Left ventricle myocardium inferior (tissue), 1 donor: ENCODE measurements around the gene ATOH1. TPM values are rescaled to one million over a fixed set of nuclear protein-coding genes. Genes with fewer than 3 reads are reported as not detected.

ENCODE experiments used
- DNase-seq: peaks from one replicate; pipeline ENCODE4 v3.0.0-alpha.2; 2020
- H3K27ac ChIP-seq: fragments of 200-600 bp; replicated peaks from 2 replicates; pipeline ENCODE4 v1.8.0; 2021
- H3K27me3 ChIP-seq: fragments of 200-600 bp; 2 replicates; pipeline ENCODE4 v1.8.0; 2021; ENCODE audit warnings: low read depth
- H3K36me3 ChIP-seq: fragments of 200-600 bp; 2 replicates; pipeline ENCODE4 v1.8.0; 2021
- H3K4me1 ChIP-seq: fragments of 200-600 bp; 2 replicates; pipeline ENCODE4 v1.8.0; 2021
- H3K4me3 ChIP-seq: fragments of 200-600 bp; 2 replicates; pipeline ENCODE4 v1.8.0; 2021; ENCODE audit warnings: mild to moderate bottlenecking, moderate library complexity
- H3K9me3 ChIP-seq: fragments of 200-600 bp; replicated peaks from 2 replicates; pipeline ENCODE4 v1.8.0; 2021
- intact Hi-C: fragments of 100-400 bp; cut with micrococcal nuclease; formaldehyde crosslinking; loops from one replicate; pipeline ENCODE4 v1.11.0; 2022
- total RNA-seq: library from RNA; stranded (reverse); fragmentation: NEBNext Ultra II Directional; extraction: Animal tissue kit (Norgen Biotek cat#: 25700); gene quantifications from one replicate; pipeline ENCODE4 v1.2.1, GENCODE V29; 2021
- TF ChIP-seq, protein P1 (sequence below): fragments of 200-600 bp; IDR thresholded peaks from 2 replicates; pipeline ENCODE4 v1.8.0; 2021; ENCODE audit warnings: antibody characterized with exemption, mild to moderate bottlenecking, borderline replicate concordance
- donor health status: DM: no; HTN: yes; CAD: no; lungs with severe emphysema.

ATOH1 gene
- total RNA-seq, 1 donor from 2014 or later: not detected

DNA sequence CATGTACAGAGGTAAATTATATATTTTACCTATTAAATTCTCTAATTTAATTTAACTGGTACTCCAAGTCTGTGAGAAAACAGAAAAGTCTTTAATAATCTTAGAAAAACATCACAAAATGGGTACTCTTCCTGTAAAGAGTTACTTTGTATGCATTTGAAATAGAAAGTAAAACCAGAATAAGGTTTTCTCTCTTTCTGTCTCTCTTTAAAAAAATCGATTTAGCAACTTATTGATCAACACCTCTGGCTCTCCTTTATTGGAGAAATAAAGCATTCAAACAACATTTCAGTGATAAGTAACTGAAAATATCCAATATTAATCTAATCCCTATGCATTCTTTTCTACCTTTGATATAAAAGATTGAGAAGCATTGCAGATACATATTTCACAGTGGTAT lies 27.4 kb downstream of the ATOH1 start:
- no peaks in the 10 kb centered on the region for H3K36me3 ChIP-seq
- H3K4me3 ChIP-seq: no peak overlapping the region
- no peak overlapping the region for H3K27ac ChIP-seq
- TF ChIP-seq, protein P1, sequence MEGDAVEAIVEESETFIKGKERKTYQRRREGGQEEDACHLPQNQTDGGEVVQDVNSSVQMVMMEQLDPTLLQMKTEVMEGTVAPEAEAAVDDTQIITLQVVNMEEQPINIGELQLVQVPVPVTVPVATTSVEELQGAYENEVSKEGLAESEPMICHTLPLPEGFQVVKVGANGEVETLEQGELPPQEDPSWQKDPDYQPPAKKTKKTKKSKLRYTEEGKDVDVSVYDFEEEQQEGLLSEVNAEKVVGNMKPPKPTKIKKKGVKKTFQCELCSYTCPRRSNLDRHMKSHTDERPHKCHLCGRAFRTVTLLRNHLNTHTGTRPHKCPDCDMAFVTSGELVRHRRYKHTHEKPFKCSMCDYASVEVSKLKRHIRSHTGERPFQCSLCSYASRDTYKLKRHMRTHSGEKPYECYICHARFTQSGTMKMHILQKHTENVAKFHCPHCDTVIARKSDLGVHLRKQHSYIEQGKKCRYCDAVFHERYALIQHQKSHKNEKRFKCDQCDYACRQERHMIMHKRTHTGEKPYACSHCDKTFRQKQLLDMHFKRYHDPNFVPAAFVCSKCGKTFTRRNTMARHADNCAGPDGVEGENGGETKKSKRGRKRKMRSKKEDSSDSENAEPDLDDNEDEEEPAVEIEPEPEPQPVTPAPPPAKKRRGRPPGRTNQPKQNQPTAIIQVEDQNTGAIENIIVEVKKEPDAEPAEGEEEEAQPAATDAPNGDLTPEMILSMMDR: no peak
- intact Hi-C loops: no loop called here
- no peaks in the 10 kb centered on the region for H3K4me1 ChIP-seq
- no peaks in the 10 kb centered on the region for H3K9me3 ChIP-seq
- DNase-seq: no peak
- no peaks in the 10 kb centered on the region for H3K27me3 ChIP-seq

DNA sequence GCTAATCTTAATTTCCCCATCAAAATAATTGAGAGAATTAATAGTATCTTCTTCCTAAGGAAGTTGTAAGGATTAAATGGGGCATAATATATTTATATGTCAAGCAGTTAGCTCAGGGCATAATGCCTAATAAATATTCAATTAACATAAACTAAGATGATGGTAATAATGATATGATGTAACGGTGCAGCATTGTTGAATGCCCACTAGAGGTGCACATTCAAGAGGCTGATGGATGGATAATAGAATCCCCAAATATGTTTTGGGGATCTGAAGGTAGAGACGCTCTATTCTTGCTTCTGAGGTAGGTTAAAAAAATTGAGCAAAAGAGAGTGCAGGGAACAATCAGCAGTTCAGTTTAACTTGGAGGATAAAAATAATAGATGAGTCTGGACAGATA lies 37.1 kb downstream of the ATOH1 start:
- intact Hi-C loops: no loop called here
- TF ChIP-seq, protein P1: no peak
- Histone ChIP-seq H3K27ac (no peak overlapping the region), H3K4me1 (no peaks in the 10 kb centered on the region), H3K9me3 (peaks cover 23% of the 10 kb centered on the region), H3K36me3 (no peaks in the 10 kb centered on the region), H3K27me3 (no peaks in the 10 kb centered on the region), H3K4me3 (no peak overlapping the region)
- DNase-seq: no peak

DNA sequence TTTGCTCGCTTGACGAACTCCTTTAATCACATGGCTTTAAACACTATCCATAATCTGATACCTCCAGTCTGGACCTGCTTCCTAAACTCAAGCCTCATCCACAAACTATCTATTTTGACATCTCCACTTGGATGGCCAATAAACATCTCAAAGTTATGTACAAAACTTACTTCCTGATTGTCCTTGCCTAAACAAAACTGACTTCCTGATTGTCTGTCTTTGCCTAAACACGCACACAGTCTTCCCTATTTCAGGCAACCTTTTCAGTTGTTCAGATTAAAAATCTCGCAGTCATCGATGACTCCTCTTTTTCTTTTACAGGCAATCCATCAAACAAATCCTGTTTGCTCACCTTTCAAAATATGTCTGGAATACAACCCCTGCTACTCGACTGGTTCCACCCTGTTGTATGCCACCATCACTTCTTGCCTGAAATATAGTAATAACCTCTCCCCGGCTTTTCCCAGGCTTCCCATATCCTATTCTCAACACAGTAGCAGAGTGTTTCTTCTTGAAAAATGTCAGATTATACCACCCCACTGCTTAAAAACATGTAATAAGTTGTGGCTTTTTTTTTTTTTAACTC lies 39.0 kb downstream of the ATOH1 start:
- DNase-seq: no peak
- H3K27ac ChIP-seq: no peak overlapping the region
- no peaks in the 10 kb centered on the region for H3K4me1 ChIP-seq
- peaks cover 15% of the 10 kb centered on the region for H3K9me3 ChIP-seq
- no peak overlapping the region for H3K4me3 ChIP-seq
- H3K36me3 ChIP-seq: no peaks in the 10 kb centered on the region
- TF ChIP-seq, protein P1: no peak
- no peaks in the 10 kb centered on the region for H3K27me3 ChIP-seq
- intact Hi-C loops: no loop called here

DNA sequence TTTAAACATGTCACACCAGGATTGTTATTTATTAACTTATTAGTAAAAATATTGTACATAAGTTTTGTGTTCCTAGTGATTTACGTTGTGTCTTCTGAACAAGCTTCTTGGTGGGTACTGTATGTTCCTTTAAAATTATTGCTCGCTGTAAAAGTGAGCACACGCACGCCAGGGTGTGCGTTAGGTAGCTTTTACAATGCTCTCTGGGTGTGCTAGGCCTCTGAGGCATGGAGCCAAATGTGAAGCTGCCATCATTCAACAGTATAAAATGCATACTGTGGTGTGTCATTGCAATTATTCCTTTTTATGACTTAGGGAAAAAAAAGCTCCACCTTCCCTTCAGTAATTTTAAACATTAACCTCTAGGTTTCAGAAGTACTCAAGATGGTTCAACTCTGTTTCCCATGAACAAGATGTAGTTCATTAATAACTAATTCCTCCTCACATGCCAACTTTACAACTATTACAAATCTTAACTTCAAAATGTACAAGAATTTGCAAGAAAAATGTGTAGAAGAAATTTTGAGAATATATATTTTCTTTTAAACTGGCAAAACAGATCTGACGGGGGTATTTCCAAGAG lies 42.4 kb downstream of the ATOH1 start:
- Histone ChIP-seq H3K4me3 (no peak overlapping the region), H3K27me3 (no peaks in the 10 kb centered on the region), H3K9me3 (no peaks in the 10 kb centered on the region), H3K36me3 (no peaks in the 10 kb centered on the region), H3K27ac (no peak overlapping the region), H3K4me1 (no peaks in the 10 kb centered on the region)
- TF ChIP-seq, protein P1: no peak
- intact Hi-C loops: no loop called here
- no peak for DNase-seq

DNA sequence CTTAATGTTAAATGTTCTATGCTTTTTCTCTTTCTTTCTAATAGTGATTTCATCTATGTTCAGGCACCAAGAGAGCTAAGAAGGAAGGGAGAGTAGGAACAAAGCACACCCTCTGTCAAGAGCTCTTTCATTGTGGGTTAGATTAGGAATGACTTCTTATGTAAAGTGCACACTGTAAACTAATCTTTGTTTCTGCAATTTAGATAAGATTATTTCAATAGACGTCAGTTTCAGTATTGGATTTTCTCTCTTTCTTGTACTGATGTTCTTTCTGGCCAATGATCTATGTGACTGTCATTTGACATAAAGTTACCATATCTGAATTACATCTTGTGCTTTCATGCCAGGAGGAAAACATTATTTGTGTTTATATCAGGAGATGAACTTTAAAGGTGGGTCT lies 48.2 kb downstream of the ATOH1 start:
- Histone ChIP-seq H3K4me3 (no peak overlapping the region), H3K27me3 (no peaks in the 10 kb centered on the region), H3K36me3 (no peaks in the 10 kb centered on the region), H3K9me3 (no peaks in the 10 kb centered on the region), H3K27ac (no peak overlapping the region), H3K4me1 (no peaks in the 10 kb centered on the region)
- intact Hi-C loops: no loop called here
- TF ChIP-seq, protein P1: no peak
- DNase-seq: no peak
